K562 (cell line): ENCODE results near the gene FBLN7. TPM values are rescaled to one million over a fixed set of nuclear protein-coding genes. Genes with fewer than 3 reads are reported as not detected.

Source experiments
- ATAC-seq: fragments of 200-7000 bp; cut with Tn5 transposase; 3 replicates; pipeline ENCODE4 v1.9.1; 2020; ENCODE audit warnings: moderate library complexity
- BruUV-seq: library from RNA; stranded (reverse); fragments of 400-500 nt; replicated peaks from 2 replicates; lab custom pipeline; 2021; lab: Mats Ljungman, UMichigan
- CTCF ChIA-PET: fragments of 300-600 bp; formaldehyde crosslinking; extraction: SDS; loops from one replicate; lab custom pipeline; 2021; ENCODE audit warnings: low intra/inter-chr PET ratio; lab: Yijun Ruan, JAX
- POLR2A ChIA-PET: fragments of 300-600, 350-650 bp; sonication (Branson Sonifier 250); formaldehyde crosslinking; extraction: SDS; loops from one replicate; lab custom pipeline; 2021; ENCODE audit warnings: antibody characterized with exemption, inconsistent platforms; lab: Yijun Ruan, JAX
- DNase-seq, 4 experiments: peaks; one replicate each; pipeline versions ENCODE4 v3.0.0 to v3.0.0-alpha.2; 2011 to 2018; ENCODE audit warnings: low spot score in 3 of 4, mixed read lengths in 3 of 4; ENCODE audit errors: extremely low read depth in 1 of 4
- FAIRE-seq: peaks from 2 replicates; lab custom pipeline; 2011; peaks lifted over from hg19 to GRCh38; lab: Jason Lieb, UNC
- H2AFZ ChIP-seq: 2 replicates; pipeline ENCODE4 v1.6.0; 2011; ENCODE audit warnings: low read depth, low read length, control low read depth, inconsistent platforms
- H3K27ac ChIP-seq: fragments of 200-600 bp; 3 replicates; pipeline ENCODE4 v1.8.0; 2011; ENCODE audit warnings: low read depth, mild to moderate bottlenecking, control low read depth, inconsistent platforms, low read length, moderate library complexity, mixed read lengths; ENCODE audit errors: extremely low read depth
- H3K27me3 ChIP-seq, 2 experiments: fragments of 300-600 bp in 1 of 2; 2 replicates in 1 of 2; 3 replicates in 1 of 2; pipeline versions ENCODE4 v1.6.0 to v1.8.0; 2011; ENCODE audit warnings: inconsistent platforms in 2 of 2, low read length in 2 of 2, mild to moderate bottlenecking in 1 of 2, mixed read lengths in 1 of 2, moderate library complexity in 1 of 2; ENCODE audit not compliant: control insufficient read depth in 2 of 2, insufficient read depth in 2 of 2
- H3K36me3 ChIP-seq: fragments of 300-600 bp; 3 replicates; pipeline ENCODE4 v1.8.0; 2011; ENCODE audit warnings: mild to moderate bottlenecking, low read length, inconsistent platforms; ENCODE audit not compliant: control insufficient read depth, insufficient read depth
- H3K4me1 ChIP-seq, 2 experiments: fragments of 200-600 bp in 1 of 2; replicated peaks in 1 of 2; 2 replicates in 1 of 2; 3 replicates in 1 of 2; pipeline versions ENCODE4 v1.5.1 to v1.8.0; 2011; ENCODE audit warnings: inconsistent platforms in 2 of 2, low read length in 2 of 2, mild to moderate bottlenecking in 1 of 2, mixed read lengths in 1 of 2, moderate library complexity in 1 of 2; ENCODE audit not compliant: control insufficient read depth in 2 of 2, insufficient read depth in 2 of 2
- H3K4me2 ChIP-seq: 2 replicates; pipeline ENCODE4 v1.6.1; 2011; ENCODE audit warnings: low read length, control low read depth, inconsistent platforms, mixed read lengths; ENCODE audit not compliant: insufficient read depth
- H3K4me3 ChIP-seq: fragments of 200-600 bp; sonication (generic), shearing (Covaris generic); 2 replicates; pipeline ENCODE4 v1.5.1; 2016; ENCODE audit warnings: control low read depth, inconsistent platforms
- H3K79me2 ChIP-seq: fragments of 200-600 bp; 3 replicates; pipeline ENCODE4 v1.8.0; 2011; ENCODE audit warnings: low read length, inconsistent platforms; ENCODE audit not compliant: control insufficient read depth, insufficient read depth
- H3K9ac ChIP-seq, 2 experiments: 2 replicates each; pipeline versions ENCODE4 v1.6.0 to v1.6.1; 2011; ENCODE audit warnings: low read depth in 2 of 2, low read length in 2 of 2, control low read depth in 1 of 2, inconsistent platforms in 1 of 2, mild to moderate bottlenecking in 1 of 2, mixed read lengths in 1 of 2; ENCODE audit not compliant: insufficient read depth in 1 of 2
- H3K9me1 ChIP-seq: one replicate; pipeline ENCODE4 v1.6.0; 2011; ENCODE audit warnings: inconsistent platforms, mild to moderate bottlenecking, low read length, moderate library complexity; ENCODE audit not compliant: control insufficient read depth, insufficient read depth
- H3K9me3 ChIP-seq: replicated peaks from 2 replicates; pipeline ENCODE4 v1.5.1; 2011; ENCODE audit warnings: low read depth, low read length, inconsistent platforms; ENCODE audit not compliant: control insufficient read depth, insufficient read depth
- H4K20me1 ChIP-seq: replicated peaks from 2 replicates; pipeline ENCODE4 v1.6.1; 2011; ENCODE audit warnings: low read length, inconsistent platforms, mixed read lengths; ENCODE audit not compliant: control insufficient read depth, insufficient read depth
- ATF1 ChIP-seq, 2 experiments: fragments of 450-650 bp in 1 of 2; IDR thresholded peaks; 2 replicates each; pipeline ENCODE4 v1.6.1; 2016; ENCODE audit warnings: missing compliant biosample characterization in 1 of 2, missing genetic modification characterization in 1 of 2
- CREB1 ChIP-seq, 2 experiments: sonication (generic) in 1 of 2; formaldehyde crosslinking in 1 of 2; IDR thresholded peaks; 2 replicates each; pipeline versions ENCODE4 v1.6.1 to v1.8.0; 2012 to 2022; ENCODE audit warnings: inconsistent platforms in 1 of 2, mild to moderate bottlenecking in 1 of 2, missing genetic modification reagents in 1 of 2, moderate library complexity in 1 of 2
- EP400 ChIP-seq: fragments of 450-650 bp; IDR thresholded peaks from 2 replicates; pipeline ENCODE4 v1.6.1; 2017; ENCODE audit warnings: antibody characterized with exemption, mild to moderate bottlenecking, moderate library complexity
- LARP7 ChIP-seq: fragments of 450-650 bp; IDR thresholded peaks from 2 replicates; pipeline ENCODE4 v1.6.1; 2016
- NR0B1 ChIP-seq: fragments of 450-650 bp; IDR thresholded peaks from one replicate; pipeline ENCODE4 v1.6.1; 2018; ENCODE audit warnings: mild to moderate bottlenecking, moderate library complexity; ENCODE audit not compliant: partially characterized antibody
- NR3C1 ChIP-seq: sonication (generic); formaldehyde crosslinking; IDR thresholded peaks from 2 replicates; pipeline ENCODE4 v1.8.1; 2022; ENCODE audit warnings: missing genetic modification reagents
- WGBS: fragments of 100-300 bp; shearing (Covaris generic); methylation state at CpG from one replicate; pipeline ENCODE4 v1.1.6; 2016; ENCODE audit warnings: low coverage, mixed read lengths; ENCODE audit not compliant: insufficient coverage; ENCODE audit errors: missing lambda C conversion rate; 5-methylcytosine and 5-hydroxymethylcytosine counted together
- in situ Hi-C: fragments of 300-500 bp; cut with MboI; formaldehyde crosslinking; loops from 4 replicates; pipeline ENCODE4 v1.15.0; 2018; ENCODE audit warnings: inconsistent platforms, mixed read lengths
- intact Hi-C: fragments of 100-400 bp; cut with micrococcal nuclease; formaldehyde crosslinking; loops from 2 replicates; pipeline ENCODE4 v1.14.2; 2022
- polyA plus RNA-seq, 8 experiments: library from polyadenylated mRNA; depleted of rRNA in 4 of 8; stranded (reverse) in 5 of 8; unstranded in 3 of 8; fragments of >200 nt; fragmentation: Nextera tagmentation in 2 of 8; fragmentation: Illumina TruSeq in 1 of 8; extraction: Ambion mirVana in 2 of 8; extraction: Trizol in 1 of 8; gene quantifications; 2 replicates each; pipeline versions ENCODE4 v1.2.1 to v1.2.3, GENCODE V29; 2011 to 2014; ENCODE audit warnings: inconsistent platforms in 1 of 8, missing spikeins in 1 of 8
- total RNA-seq, 7 experiments: library from RNA; depleted of rRNA in 6 of 7; stranded (reverse); fragments of >200 nt in 6 of 7; fragmentation: Illumina TruSeq in 2 of 7; extraction: Trizol in 2 of 7; gene quantifications; 2 replicates each; pipeline versions ENCODE4 v1.2.1 to v1.2.3, GENCODE V29; 2011 to 2021; ENCODE audit warnings: low replicate concordance in 1 of 7

FBLN7 gene
- total and polyA plus RNA-seq, 9 of the 15 experiments (the other 6 are each of a cell fraction or from before 2014, with no cell fraction given) = 0.13 TPM; not detected in 8

DNA sequence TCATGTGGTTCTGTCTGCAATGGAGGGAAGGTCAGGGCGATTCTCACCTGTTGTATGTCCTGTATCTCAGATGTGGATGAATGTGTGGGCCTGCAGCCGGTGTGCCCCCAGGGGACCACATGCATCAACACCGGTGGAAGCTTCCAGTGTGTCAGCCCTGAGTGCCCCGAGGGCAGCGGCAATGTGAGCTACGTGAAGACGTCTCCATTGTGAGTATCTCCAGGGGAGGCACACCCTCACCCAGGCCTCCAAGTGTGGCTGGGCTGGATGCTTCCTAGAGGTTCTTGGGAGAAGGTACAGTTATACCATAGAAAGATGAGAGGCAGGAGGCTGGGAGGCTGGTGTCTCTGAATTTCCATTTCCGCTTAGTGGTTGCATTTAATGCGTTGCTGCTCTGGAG lies 46.9 kb downstream of the FBLN7 start:
- Histone ChIP-seq H3K4me2 (no peak overlapping the region), H3K27me3 (no peaks in the 10 kb centered on the region), H4K20me1 (no peaks in the 10 kb centered on the region; the same call in 1 of the 2 replicates), H3K36me3 (no peaks in the 10 kb centered on the region), H3K4me3 (no peak overlapping the region), H3K27ac (no peak overlapping the region), H3K9ac (no peak overlapping the region), H3K79me2 (no peaks in the 10 kb centered on the region), H3K9me3 (peaks cover 5% of the 10 kb centered on the region; the same call in 1 of the 2 replicates), H2AFZ (no peak overlapping the region), H3K4me1 (peaks cover 14 to 21% of the 10 kb centered on the region in 2 experiments), H3K9me1 (no peaks in the 10 kb centered on the region)
- ATAC-seq (no peak), FAIRE-seq (no peak), DNase-seq (no peak)
- TF ChIP-seq LARP7 (no peak), ATF1 (CRISPR knock-in tag; IDR thresholded peaks at IDR 0.05) (no peak), ATF1 (tag; IDR thresholded peaks at IDR 0.05) (no peak), EP400 (no peak), NR0B1 (no peak), CREB1 (IDR thresholded peaks at IDR 0.05) (no peak), CREB1 (CRISPR knock-in tag; IDR thresholded peaks at IDR 0.05) (no peak), NR3C1 (CRISPR knock-in tag) (no peak)
- intact Hi-C loops (no loop called here), in situ Hi-C loops (no loop called here)
- 20% methylated on average over 6 of the region's 9 CpGs for WGBS
- ChIA-PET POLR2A (no interaction called here), CTCF (no interaction called here)
- BruUV-seq = no TSS peak
